Left renal cortex interstitium (tissue), 4 donors: Measurements from ENCODE around the gene PTGER3. TPM values are rescaled to one million over a fixed set of nuclear protein-coding genes. Genes with fewer than 3 reads are reported as not detected.

Source experiments
- DNase-seq, 4 donors: peaks; one replicate each; pipeline ENCODE4 v3.0.0-alpha.2; 2013; ENCODE audit warnings: low read depth in 4 of 4, low spot score in 2 of 4, missing footprints in 1 of 4
- polyA plus RNA-seq, 4 donors: library from polyadenylated mRNA; unstranded; fragments of 120-200 nt; gene quantifications; one replicate each; pipeline ENCODE4 v1.2.1, GENCODE V29; 2013; ENCODE audit not compliant: insufficient read length in 4 of 4

PTGER3 gene
- polyA plus RNA-seq, 4 donors, result 43.4 to 60.0 (median 50.6) TPM

DNA sequence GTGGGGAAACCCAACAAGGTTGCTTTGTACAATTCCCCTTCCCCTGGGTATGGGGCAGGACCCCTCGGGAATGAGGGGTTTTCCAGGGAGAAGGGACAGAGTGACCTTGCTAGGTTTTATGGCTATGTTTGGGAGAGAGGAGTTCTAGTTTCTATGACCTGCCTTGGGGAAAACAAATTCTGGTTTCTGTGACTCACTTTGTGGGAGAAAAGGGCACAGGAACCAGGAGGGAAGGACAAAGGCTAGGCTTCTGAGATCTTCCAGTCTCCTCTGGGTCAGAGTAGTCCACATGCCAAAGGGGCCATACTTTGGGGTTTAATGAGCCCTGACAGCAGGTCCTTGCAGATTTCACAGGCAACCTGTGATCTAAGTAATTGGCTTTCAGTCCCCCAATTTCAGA is 5.5 kb upstream of the PTGER3 start:
- no peak for DNase-seq

DNA sequence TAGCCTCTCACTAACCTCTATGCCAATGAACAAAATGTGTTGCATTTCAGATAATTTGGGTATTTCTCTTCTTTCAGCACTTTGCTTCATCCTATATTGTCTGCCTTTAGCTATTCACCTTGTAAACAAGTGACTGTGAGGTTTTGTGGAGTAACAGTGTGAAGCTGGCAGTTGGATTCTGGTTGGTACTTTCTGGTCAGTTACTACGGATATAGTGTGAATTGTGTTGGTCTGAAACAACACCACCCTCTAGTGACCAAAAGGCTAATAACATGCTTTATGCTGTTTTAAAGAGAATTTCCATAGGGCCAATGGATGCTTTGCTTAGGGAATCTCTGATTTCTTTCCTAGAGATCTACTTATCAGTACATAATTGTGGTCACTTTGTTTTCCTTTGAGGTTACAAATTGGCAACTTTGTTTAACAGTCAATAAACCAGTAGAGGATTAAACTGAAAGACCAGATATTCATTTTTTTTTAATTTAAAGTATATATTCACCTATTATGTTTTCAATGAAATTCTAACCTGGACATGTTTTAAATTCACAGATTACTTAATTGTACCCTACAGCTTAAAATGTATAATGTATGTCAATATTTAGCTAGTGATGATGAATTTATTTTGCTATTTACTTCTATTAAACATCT is 2.5 kb upstream of the PTGER3 start:
- peak; percentile 50 to 73 (median 56) for DNase-seq

DNA sequence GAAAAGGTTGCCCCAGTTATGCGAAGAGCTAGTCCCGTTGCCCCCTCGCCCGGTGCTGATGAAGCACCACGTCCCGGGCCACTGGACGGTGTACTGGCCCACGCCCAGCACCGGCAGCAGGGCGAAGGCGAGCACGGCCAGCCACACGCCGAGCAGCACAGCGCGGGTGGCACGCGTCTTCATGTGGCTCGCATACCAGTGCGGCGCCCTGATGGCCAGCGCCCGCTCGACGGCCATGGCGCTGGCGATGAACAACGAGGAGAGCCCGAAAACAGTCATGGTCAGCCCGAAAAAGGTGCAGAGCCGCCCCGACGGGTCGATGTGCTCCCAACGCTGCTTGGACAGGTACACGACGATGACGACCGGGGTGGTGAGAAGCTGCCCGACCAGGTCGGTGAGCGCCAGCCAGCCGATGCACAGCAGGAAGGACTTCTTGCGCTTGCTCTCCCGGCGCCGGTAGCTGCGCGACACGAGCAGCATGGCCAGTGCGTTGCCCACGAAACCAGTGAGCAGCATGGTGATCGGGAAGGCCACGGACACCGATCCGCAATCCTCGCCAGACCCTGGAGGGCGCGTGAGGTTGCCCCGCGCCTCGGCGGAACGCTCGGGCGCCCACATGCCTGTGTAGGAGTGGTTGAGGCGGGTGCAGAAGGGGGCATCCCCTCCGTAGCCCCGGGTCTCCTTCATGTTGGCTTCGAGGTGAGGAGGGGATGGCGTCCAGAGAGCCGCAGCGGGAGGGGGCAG is 553 bp downstream of the PTGER3 start:
- DNase-seq, result peak in 1 of 4 donors; percentile 19

DNA sequence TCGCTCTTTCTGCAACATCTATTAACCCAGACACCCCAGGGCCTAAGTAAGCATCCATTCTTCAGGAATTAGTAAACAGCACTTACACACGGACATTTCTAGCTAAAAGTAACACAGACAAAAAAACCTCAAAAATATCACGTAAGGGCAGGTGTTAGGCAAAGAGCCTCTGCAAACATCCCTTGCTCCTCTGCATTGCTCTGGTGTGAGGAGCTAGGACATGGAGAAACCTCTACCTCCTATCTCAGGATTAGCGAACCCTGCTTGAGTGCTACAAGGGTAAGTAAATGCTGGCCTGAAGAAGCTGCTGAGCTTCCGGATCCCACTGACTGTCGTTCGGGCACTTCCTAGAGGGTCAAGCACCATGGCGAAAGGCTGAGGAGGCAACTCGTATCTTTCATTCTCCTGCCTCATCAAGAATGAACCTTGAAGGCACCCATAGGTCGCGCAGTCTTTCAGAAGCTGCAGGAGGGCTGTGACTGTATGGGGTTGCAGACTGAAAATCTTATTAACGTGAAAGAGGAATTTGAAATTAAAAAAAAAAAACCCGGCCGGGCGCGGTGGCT is 2.1 kb downstream of the PTGER3 start:
- no peak for DNase-seq

DNA sequence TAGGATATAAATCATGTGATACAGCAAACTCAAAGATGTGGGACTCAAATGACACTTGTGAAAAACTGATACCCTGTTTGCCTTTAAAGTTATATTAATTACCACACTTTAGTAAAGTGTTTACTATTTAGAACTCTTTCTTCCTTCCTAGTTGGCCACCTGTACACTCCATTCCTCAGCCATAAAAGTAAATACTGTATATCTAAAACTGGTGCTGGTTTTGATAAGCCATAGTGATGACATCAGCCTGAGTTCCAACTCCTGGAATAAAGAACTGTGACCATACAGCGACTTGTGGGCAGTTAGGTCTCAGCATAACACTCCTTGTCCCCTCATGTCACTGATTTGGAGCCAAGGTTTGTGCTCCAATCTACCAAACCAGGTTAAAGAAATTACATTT is 2.8 kb downstream of the PTGER3 start:
- no peak for DNase-seq

DNA sequence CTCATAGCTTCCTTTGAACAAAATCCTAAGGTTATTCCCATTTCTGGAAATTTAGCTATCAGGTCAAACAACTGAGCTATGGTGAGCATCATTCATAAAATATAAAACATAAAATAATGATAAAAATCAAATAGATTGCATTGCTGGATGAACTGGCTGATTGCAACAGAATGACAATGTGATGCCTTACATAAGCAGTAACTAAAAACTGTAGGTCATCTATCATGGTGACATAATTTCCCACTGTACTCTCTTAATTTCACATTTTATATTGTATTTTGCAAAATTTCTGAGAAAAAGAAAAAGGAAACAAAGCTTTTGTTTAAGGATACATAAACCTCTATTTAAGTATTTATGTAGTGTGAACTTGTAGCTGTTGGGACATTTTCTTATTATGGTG is 4.6 kb downstream of the PTGER3 start:
- DNase-seq, result no peak

DNA sequence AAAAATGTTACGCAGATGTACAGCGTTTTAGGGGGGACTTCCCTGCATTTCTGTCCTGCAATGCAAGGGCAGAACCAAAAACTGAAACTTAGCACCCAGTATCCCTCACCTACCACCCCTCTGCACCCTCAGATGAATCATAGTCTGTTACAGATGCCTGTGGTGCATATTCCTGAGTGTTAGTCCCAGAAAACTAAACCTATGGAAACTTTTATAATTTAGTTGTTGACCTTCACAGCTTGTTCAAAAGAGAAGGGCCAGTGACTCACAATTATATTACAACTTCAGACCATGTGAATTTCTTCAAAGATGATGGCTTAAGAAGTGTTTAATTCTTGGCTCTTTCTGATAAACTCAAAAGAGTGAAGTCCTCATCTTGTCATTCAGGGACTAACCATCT is 5.8 kb downstream of the PTGER3 start:
- no peak for DNase-seq

DNA sequence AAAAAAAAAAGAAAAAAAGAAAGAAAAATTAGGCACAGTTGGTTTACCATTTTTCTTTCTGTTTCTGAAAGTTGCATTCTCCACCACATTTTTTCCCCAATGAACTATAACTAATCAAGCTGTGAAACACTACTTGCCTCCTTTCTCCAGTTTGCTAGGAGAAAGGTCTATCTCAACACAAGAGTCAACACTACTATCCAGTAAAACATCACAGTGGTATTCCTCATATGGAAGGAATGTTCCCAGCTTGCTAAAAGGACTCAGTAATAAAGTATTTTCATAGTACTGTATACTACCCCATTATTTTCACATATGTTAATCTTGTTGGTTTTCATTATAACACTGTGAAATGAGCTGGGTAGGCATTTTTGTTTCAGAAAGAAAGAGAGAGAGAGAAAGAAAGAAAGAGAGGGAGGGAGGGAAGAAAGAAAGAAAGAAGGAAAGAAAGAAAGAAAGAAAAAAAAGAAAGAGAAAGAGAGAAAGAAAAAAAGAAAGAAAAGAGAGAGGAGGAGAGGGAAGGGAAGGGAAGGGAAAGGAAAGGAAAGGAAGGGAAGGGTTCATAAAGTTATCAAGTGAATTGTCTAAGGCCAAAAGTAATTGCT is 7.9 kb downstream of the PTGER3 start:
- DNase-seq, result no peak

DNA sequence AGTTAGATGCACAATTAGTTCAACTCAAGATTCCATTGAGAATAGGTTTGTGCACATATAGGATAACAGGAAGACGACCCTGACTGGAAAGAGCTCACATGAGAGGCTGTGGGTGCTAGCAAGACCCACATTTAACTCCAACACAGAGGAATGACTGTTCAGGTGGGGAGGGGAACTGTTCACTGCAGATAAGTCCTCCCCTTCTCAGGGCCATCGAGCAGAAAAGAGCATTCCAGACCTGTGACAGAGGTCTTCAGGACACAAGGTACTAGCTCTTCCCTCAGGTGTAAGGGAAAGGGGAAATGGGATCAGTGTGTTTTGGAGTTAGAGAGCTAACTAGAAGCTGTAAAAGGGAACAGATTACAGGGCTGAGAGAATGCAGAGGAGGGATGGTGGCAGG is 8.7 kb downstream of the PTGER3 start:
- no peak for DNase-seq

DNA sequence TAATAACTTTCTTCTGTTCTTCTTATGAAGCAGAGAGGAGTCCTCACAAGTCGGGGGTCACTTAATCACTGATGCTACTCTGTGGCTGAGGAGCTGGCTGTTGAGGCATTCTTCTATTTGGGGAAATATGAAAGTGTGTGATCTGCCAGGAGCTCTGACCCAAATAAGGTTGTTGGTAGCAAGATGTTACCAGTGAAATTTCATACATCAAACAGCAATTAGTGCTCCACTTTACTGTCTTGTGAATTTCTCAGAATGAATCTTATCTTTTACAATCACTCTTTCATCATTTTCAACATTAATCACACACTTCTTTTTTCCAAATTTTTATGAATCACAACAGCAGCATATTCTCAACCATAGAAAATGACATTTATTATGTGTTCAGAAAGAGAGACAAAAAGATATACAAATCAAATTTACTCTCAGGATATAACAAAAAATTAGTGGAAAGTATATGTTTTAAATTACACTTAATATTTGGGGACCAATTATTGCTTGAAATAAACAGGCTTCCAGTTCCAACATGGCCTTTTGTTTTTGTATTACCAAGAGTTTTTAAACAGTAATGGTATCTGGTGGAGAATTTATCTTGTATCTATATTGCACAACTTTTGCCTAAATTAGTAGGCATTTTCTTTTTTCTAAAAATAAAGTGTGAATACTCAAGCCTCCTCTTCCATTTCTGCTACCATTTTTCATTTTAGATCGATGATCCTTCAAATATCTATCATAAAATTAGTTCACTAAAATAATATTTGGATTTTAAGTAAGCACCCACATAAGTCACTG is 9.6 kb downstream of the PTGER3 start:
- DNase-seq, result no peak

DNA sequence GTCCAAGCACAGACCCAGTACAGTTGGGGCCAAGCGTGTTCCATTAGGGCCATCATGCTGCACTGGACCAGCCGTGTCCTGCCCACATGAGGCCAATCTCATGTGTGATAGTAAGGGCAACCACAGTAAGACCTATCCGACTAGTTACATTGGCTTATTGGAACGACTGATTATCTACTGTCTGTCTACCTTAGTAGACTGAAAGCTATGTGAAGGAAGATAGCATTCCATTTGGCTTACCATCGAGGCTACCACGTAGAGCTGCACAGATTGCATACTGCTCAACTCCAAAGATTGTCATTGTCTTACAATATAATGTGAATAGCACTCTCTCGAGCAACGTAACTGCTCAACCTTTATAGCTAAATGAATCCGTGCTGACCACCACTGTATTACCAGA is 10.6 kb downstream of the PTGER3 start:
- DNase-seq, result no peak

DNA sequence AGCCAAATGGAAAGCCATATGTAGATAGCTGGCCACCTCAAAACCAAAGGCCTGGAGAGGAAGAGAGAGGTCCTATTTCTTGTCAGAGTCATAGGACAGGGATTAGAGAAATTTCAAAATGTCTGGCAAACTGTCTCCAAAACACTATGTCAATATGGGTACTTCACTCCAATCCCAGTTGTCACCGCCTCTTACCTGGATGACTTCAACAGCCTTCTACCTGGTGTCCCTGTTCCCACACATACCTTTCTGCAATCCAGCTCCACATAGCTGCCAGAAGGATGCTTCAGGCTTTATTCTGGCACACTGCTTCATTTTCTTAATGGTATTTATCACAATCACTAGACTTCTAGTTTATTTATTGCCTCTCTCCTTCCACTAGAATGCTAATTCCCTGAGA is 14.5 kb downstream of the PTGER3 start:
- DNase-seq, result no peak

DNA sequence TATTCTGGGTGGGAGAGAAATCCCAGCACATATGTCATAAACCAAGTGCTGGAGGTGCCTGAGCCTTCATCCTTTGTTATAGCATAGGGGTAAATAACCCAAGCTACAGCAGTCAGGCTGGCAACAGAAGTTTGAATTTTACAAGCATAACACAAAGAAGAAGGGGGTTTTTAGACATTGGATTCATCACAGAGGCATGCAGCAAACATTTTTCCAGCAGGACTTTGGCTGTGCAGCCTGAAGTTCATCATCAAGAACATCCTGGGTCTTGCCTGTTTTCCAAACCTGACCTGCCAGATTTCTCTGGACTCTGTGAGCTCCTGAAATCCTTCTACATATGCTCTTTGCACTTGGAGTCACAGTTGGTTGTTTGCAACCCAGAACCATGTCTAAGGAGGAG is 16.2 kb downstream of the PTGER3 start:
- no peak for DNase-seq

DNA sequence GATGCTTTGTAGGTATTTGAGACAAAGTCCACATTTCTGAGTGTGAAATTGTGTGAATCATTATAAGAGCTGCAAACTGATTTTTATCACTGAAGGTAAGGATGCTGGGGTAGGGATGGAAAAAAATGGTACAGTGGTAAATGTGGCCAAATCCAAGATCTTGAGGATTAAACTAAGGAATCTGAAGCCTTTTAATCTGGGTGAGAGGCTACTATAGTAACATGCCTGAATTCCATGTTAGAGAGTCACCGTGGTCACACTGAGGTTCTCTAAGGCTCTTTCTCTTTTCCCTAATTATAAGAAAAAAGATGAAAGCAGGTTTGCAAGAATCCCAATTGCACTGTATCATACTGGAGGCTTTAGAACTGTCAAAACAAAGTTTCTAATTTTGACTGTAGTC is 17.6 kb downstream of the PTGER3 start:
- no peak for DNase-seq

DNA sequence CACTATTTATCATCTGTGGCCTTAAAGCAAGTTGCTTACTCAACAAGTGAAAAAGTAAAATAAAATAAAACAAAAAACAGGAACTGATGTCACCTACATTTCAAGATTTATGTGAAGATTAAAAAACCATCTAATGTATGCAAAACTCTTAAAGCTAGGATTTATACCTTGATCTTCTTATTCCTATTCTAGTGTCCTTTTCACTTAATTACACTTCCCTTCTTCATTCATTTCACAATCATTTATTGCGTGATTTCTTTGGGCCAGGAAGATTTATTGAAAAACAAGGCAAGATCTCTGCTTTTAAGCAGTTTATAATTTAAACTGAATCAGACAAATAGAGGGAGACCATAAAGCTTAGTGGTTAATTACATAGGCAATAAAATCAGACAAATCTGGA is 18.6 kb downstream of the PTGER3 start:
- no peak for DNase-seq

DNA sequence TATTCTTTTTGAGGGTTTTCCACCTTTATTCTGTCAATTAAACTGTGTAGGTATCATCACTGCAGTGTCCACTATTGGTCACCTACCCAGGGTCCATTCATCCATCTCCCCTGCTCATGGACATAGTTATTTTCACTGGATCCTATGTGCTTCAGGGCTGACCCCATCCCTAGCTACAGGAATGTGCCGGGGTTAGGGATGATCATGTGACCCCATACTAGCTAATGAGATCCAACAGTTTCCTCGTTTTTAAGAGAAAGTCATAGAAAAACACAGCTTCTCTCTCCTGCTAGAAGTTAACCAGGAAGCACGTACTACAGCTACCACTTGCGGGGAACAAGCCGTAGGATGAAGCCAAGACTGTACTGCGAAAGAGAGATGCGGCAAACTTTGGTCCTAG is 19.6 kb downstream of the PTGER3 start:
- DNase-seq, result no peak

DNA sequence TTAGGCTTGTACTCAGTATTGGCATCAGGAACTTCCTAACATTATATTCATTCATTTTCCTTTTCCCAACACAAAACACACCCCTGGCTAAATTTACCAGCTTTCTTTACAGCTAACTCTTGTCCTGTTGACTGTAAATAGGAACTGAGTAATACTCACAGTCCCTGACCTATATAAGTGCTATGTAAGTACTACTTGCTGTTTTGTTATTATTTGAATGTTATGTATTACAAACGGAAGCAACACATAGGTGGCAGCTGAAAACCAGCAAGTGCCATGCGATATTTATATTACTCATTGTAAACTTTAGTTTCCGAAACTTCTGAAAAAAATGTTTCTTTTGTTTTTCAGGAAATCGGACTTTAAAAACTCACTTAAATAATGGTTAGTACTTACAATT is 21.5 kb downstream of the PTGER3 start:
- no peak for DNase-seq

DNA sequence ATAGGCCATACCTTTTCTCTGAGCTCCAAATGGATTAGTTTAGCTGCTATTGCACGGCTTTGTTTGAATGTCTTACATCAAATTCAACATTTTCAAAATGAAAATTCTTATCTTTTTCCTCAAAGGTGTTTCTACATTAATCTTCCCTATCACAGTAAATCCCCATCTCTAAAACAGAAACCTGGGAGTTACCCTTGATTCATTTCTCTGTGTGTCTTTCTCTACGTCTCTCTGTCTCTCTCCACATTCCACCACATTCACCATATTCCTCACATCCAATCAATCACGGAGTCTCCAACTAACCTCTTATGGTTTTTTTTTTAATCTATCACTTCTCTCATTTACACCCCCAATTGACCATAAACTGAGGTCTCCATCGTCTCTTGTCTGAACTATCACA is 24.1 kb downstream of the PTGER3 start:
- DNase-seq, result no peak

DNA sequence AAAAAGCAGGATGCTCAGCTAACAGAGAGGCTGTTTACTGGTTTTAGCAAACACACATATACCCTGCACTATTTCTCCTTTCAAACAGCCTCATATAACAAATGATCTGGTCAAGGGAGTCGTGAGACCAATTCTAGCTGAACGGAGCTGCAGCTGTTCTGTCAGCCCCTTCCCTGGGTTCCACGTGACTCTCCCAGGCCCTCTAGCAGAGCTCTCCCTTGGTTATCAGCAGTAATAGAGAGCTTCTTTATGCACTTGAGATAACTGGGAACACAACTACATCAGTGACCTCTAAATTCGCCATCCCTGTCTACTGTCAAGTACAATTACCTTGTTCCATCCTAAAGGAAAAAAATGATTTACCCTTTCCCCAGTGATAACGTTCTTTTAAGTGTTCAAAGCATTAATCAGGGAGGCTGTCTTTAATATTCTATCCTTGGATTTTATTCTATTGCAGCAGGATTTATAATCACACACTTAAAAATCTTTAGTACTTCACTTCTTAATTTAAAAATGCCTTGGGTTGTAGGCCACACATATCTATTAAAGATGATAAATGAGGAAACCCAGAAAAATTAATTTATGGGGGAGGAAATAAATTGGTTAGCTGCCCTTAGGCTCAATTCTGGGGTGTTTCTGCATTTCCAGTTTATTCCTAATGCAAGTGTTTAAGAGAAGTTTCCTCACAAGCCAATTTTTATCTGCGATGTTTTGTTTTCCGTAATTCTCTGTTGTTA is 28.2 kb downstream of the PTGER3 start:
- DNase-seq, result no peak

DNA sequence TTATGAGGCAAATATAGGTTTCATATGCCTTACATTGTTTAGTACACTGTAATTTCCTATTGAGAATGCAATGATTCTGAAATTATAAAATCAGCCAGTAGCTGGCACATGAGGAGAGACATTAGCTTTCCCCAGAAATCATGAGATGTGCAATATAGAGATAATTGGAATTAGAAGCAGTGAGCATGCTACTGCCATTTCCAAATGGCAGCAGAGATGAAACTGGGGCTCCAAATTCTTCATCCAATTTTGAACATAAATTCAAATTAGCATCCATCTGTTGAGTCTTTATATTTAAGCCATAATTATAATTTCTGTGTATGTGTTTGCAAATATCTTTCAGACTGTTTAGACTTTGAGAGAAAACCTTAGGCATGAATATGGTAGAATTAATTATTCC is 28.8 kb downstream of the PTGER3 start:
- no peak for DNase-seq
